WTC11 (cell line): ENCODE data around the gene OSTN. TPM values are rescaled to one million over a fixed set of nuclear protein-coding genes. Genes with fewer than 3 reads are reported as not detected.

Experiments
- ATAC-seq: fragments of 200-7000 bp; cut with Tn5 transposase; 2 replicates; pipeline ENCODE4 v1.10.0; 2021; ENCODE audit warnings: mild to moderate bottlenecking, moderate library complexity
- Bru-seq: library from RNA; stranded (reverse); fragments of 400-500 nt; gene quantifications from one replicate; lab custom pipeline; 2021; lab: Mats Ljungman, UMichigan
- CTCF ChIA-PET: fragments of 300-600 bp; sonication (Branson Sonifier 250); formaldehyde crosslinking; loops from one replicate; lab custom pipeline; 2021; ENCODE audit warnings: antibody characterized with exemption; lab: Charles Lee
- POLR2A ChIA-PET: fragments of 350-600 bp; sonication (Branson Sonifier 250); formaldehyde crosslinking; loops from one replicate; lab custom pipeline; 2021; ENCODE audit warnings: antibody characterized with exemption; lab: Charles Lee
- DNase-seq: peaks from one replicate; pipeline ENCODE4 v3.0.0; 2021; ENCODE audit warnings: low spot score
- H3K27ac Mint-ChIP-seq: 2 replicates; pipeline ENCODE4 v1.8.0; 2021; ENCODE audit warnings: mixed read lengths
- H3K27me3 Mint-ChIP-seq: 2 replicates; pipeline ENCODE4 v1.8.0; 2021; ENCODE audit warnings: low read depth, mild to moderate bottlenecking, moderate library complexity, mixed read lengths
- H3K36me3 Mint-ChIP-seq: 2 replicates; pipeline ENCODE4 v1.8.0; 2021; ENCODE audit warnings: mixed read lengths
- H3K4me1 Mint-ChIP-seq: 2 replicates; pipeline ENCODE4 v1.8.0; 2022; ENCODE audit warnings: mixed read lengths
- H3K4me3 Mint-ChIP-seq: 2 replicates; pipeline ENCODE4 v1.8.0; 2021; ENCODE audit warnings: mild to moderate bottlenecking, moderate library complexity, mixed read lengths
- H3K9me3 Mint-ChIP-seq: 2 replicates; pipeline ENCODE4 v1.8.0; 2021; ENCODE audit warnings: mixed read lengths
- AFF4 ChIP-seq: sonication (generic); formaldehyde crosslinking; IDR thresholded peaks from 2 replicates; pipeline ENCODE4 v1.8.1; 2023; ENCODE audit warnings: mild to moderate bottlenecking, missing genetic modification reagents, borderline replicate concordance
- E2F4 ChIP-seq: sonication (generic); formaldehyde crosslinking; IDR thresholded peaks from 2 replicates; pipeline ENCODE4 v1.8.1; 2022; ENCODE audit warnings: low read depth, mild to moderate bottlenecking, moderate library complexity, missing genetic modification reagents, borderline replicate concordance
- E2F5 ChIP-seq: sonication (generic); formaldehyde crosslinking; IDR thresholded peaks from 2 replicates; pipeline ENCODE4 v1.8.1; 2022; ENCODE audit warnings: mild to moderate bottlenecking, moderate library complexity, missing genetic modification reagents
- EMX1 ChIP-seq: fragments of 250-450 bp; sonication (Bioruptor Pico); IDR thresholded peaks from 2 replicates; pipeline ENCODE4 v1.8.0; 2021; ENCODE audit warnings: mild to moderate bottlenecking
- ESRRA ChIP-seq: sonication (generic); formaldehyde crosslinking; IDR thresholded peaks from 2 replicates; pipeline ENCODE4 v1.8.1; 2022; ENCODE audit warnings: mild to moderate bottlenecking, missing genetic modification reagents, borderline replicate concordance
- MAX ChIP-seq: sonication (generic); formaldehyde crosslinking; IDR thresholded peaks from 2 replicates; pipeline ENCODE4 v1.8.0; 2022; ENCODE audit warnings: mild to moderate bottlenecking, missing genetic modification reagents
- NR1H2 ChIP-seq: sonication (generic); formaldehyde crosslinking; IDR thresholded peaks from 2 replicates; pipeline ENCODE4 v1.9.0; 2021; ENCODE audit warnings: mild to moderate bottlenecking, moderate library complexity, missing genetic modification reagents
- SMAD3 ChIP-seq: sonication (generic); formaldehyde crosslinking; IDR thresholded peaks from 2 replicates; pipeline ENCODE4 v1.8.0; 2022; ENCODE audit warnings: missing genetic modification reagents, mild to moderate bottlenecking, borderline replicate concordance
- SMAD4 ChIP-seq: sonication (generic); formaldehyde crosslinking; IDR thresholded peaks from 2 replicates; pipeline ENCODE4 v1.8.0; 2022; ENCODE audit warnings: mild to moderate bottlenecking, missing genetic modification reagents
- SP1 ChIP-seq: sonication (generic); formaldehyde crosslinking; conservative IDR thresholded peaks from 2 replicates; pipeline ENCODE4 v1.8.1; 2022; ENCODE audit warnings: missing genetic modification reagents
- TP53 ChIP-seq: sonication (generic); formaldehyde crosslinking; IDR thresholded peaks from 2 replicates; pipeline ENCODE4 v1.8.1; 2023; ENCODE audit warnings: mild to moderate bottlenecking, missing genetic modification reagents
- USF1 ChIP-seq: sonication (generic); formaldehyde crosslinking; IDR thresholded peaks from 2 replicates; pipeline ENCODE4 v1.8.0; 2022; ENCODE audit warnings: mild to moderate bottlenecking, missing genetic modification reagents
- ZNF121 ChIP-seq: sonication (generic); formaldehyde crosslinking; IDR thresholded peaks from 2 replicates; pipeline ENCODE4 v1.8.0; 2023; ENCODE audit warnings: missing genetic modification reagents
- ZNF219 ChIP-seq: sonication (generic); formaldehyde crosslinking; IDR thresholded peaks from 2 replicates; pipeline ENCODE4 v1.8.0; 2023; ENCODE audit warnings: missing genetic modification reagents, mild to moderate bottlenecking, borderline replicate concordance
- ZNF263 ChIP-seq: sonication (generic); formaldehyde crosslinking; IDR thresholded peaks from 2 replicates; pipeline ENCODE4 v1.8.1; 2022; ENCODE audit warnings: low read depth, mild to moderate bottlenecking, moderate library complexity, missing genetic modification reagents
- ZNF281 ChIP-seq: sonication (generic); formaldehyde crosslinking; IDR thresholded peaks from 2 replicates; pipeline ENCODE4 v1.8.0; 2023; ENCODE audit warnings: mild to moderate bottlenecking, missing genetic modification reagents
- ZNF317 ChIP-seq: sonication (generic); formaldehyde crosslinking; IDR thresholded peaks from 2 replicates; pipeline ENCODE4 v1.8.1; 2023; ENCODE audit warnings: low read depth, mild to moderate bottlenecking, moderate library complexity, missing genetic modification reagents, borderline replicate concordance
- ZNF512 ChIP-seq: sonication (generic); formaldehyde crosslinking; IDR thresholded peaks from 2 replicates; pipeline ENCODE4 v1.8.1; 2022; ENCODE audit warnings: missing genetic modification reagents, borderline replicate concordance
- ZNF671 ChIP-seq: fragments of 250-450 bp; sonication (Bioruptor Pico); IDR thresholded peaks from 2 replicates; pipeline ENCODE4 v1.8.0; 2021; ENCODE audit warnings: mild to moderate bottlenecking
- long read RNA-seq, 3 experiments: library from RNA in 1 of 3; library from capped mRNA in 1 of 3; library from polyadenylated mRNA in 1 of 3; unstranded in 2 of 3; stranded (forward) in 1 of 3; transcript quantifications; one replicate each; pipeline ENCODE4 v2.0.0, GENCODE V29; 2021
- total RNA-seq: library from RNA; stranded (reverse); gene quantifications from 3 replicates; pipeline ENCODE4 v1.2.3, GENCODE V29; 2021

The OSTN gene
- total RNA-seq (not detected in 3 replicates), Bru-seq, nascent RNA (percentile 11 among the genes with signal in this experiment)
- long read RNA-seq, experiment 1 = 0 reads
- long read RNA-seq, experiment 2 = 0 reads
- long read RNA-seq, experiment 3 = 0 reads

- TF ChIP-seq ZNF219 (CRISPR knock-in tag) = no peak
- no peak for TF ChIP-seq ZNF512 (CRISPR knock-in tag)
- TF ChIP-seq MAX (CRISPR knock-in tag) = no peak
- no peak for TF ChIP-seq SMAD4 (CRISPR knock-in tag)
- no peak for TF ChIP-seq AFF4
- no peak for TF ChIP-seq ZNF317 (CRISPR knock-in tag)
- no peak for TF ChIP-seq ZNF671 (CRISPR knock-in tag)
- TF ChIP-seq ZNF281 = no peak
- no peak for TF ChIP-seq ESRRA (CRISPR knock-in tag)
- no peak for TF ChIP-seq EMX1 (CRISPR knock-in tag)
- no peak for TF ChIP-seq SMAD3
- no peak for TF ChIP-seq ZNF121
- no peak for TF ChIP-seq E2F5
- no peak for TF ChIP-seq SP1 (CRISPR knock-in tag)
- TF ChIP-seq E2F4 (CRISPR knock-in tag) = no peak
- no peak for TF ChIP-seq TP53 (CRISPR knock-in tag)
- no peak for TF ChIP-seq NR1H2 (CRISPR knock-in tag)
- TF ChIP-seq USF1 (CRISPR knock-in tag) = no peak
- no peak for TF ChIP-seq ZNF263
- ChIA-PET CTCF (no interaction called here), POLR2A (no interaction called here)
- ATAC-seq = no peak
- Mint-ChIP-seq H3K27ac (no peak within 1 kb of the TSS), H3K9me3 (no peaks in the 10 kb centered on the region), H3K4me1 (no peaks in the 10 kb centered on the region), H3K36me3 (no peaks in the 10 kb centered on the region), H3K4me3 (no peak within 1 kb of the TSS), H3K27me3 (no peaks in the 10 kb centered on the region)
- no peak for DNase-seq
Observed at GRCh38 chr3:191198932-191199331, at the start of gene OSTN. Gene OSTN (plus strand): TSS chr3:191199241. CDS start chr3:191212533, 13,292 bp downstream.
